Measurements from ENCODE around the gene MAP2K3. TPM values are rescaled to one million over a fixed set of nuclear protein-coding genes. Genes with fewer than 3 reads are reported as not detected.

MAP2K3 gene
- total and polyA plus RNA-seq, 10 of the 15 experiments (the other 5 are each of a cell fraction or from before 2014, with no cell fraction given) = 0.71 to 39.4 (median 18.6) TPM

- TF ChIP-seq BHLHE40 (IDR thresholded peaks at IDR 0.05; ENCODE audit: borderline replicate concordance in 1 of 2, low read depth in 2 of 2, low read length in 1 of 2) (no peak), MLLT1 (IDR thresholded peaks at IDR 0.05) (no peak), CREB1 (IDR thresholded peaks at IDR 0.05; ENCODE audit: low read depth) (no peak), CREM (IDR thresholded peaks at IDR 0.05; ENCODE audit: low read depth) (no peak), TARDBP (IDR thresholded peaks at IDR 0.05; ENCODE audit: borderline replicate concordance) (no peak)
These were observed 67.0 kb downstream of the MAP2K3 start (continued) for GRCh38 chr17:21351366-21352065.

- in situ Hi-C loops (cut with MboI) = no loop called here
- no peak for FAIRE-seq
- RAD21 ChIA-PET (ENCODE audit: unreplicated experiment) = no interaction called here
- Histone ChIP-seq H3K27ac (ENCODE audit: control insufficient read depth, insufficient read depth) (no peak overlapping the region), H3K4me1 (ENCODE audit: control insufficient read depth, insufficient read depth, low read length) (no peaks in the 10 kb centered on the region; the same call in 1 of the 2 replicates), H2AFZ (ENCODE audit: control insufficient read depth, low read depth, low read length) (no peak overlapping the region), H3K4me3 (no peak overlapping the region), H3K9me3 (replicated peaks; ENCODE audit: control insufficient read depth, insufficient read depth, low read length) (no peaks in the 10 kb centered on the region), H3K36me3 (ENCODE audit: control insufficient read depth in 2 of 2, insufficient read depth in 2 of 2, low read length in 1 of 2) (no peaks in the 10 kb centered on the region), H3K79me2 (ENCODE audit: control insufficient read depth, insufficient read depth, low read length) (no peaks in the 10 kb centered on the region), H3K9ac (ENCODE audit: control insufficient read depth, insufficient read depth, low read length) (no peak overlapping the region), H4K20me1 (ENCODE audit: control insufficient read depth, insufficient read depth) (no peaks in the 10 kb centered on the region), H3K4me2 (ENCODE audit: control insufficient read depth, insufficient read depth) (no peak overlapping the region), H3K27me3 (replicated peaks in 1 of 2; ENCODE audit: control insufficient read depth in 2 of 2, insufficient read depth in 2 of 2, low read length in 1 of 2) (no peaks in the 10 kb centered on the region; a peak in 2 of 4 replicates)
- POLR2A ChIA-PET = no interaction called here
- TF ChIP-seq IKZF1 (conservative IDR thresholded peaks at IDR 0.05) = no peak
- TF ChIP-seq RCOR1 (conservative IDR thresholded peaks at IDR 0.05; ENCODE audit: low read depth, low read length) = no peak
- TF ChIP-seq FOXM1 (IDR thresholded peaks at IDR 0.05; ENCODE audit: low read depth, low read length) = no peak
- TF ChIP-seq SRF (IDR thresholded peaks at IDR 0.05; ENCODE audit: low read depth in 2 of 2, low read length in 2 of 2) = no peak
- TF ChIP-seq PBX3 (IDR thresholded peaks at IDR 0.05; ENCODE audit: insufficient replicate concordance, low read depth, low read length) = peak; percentile 37
- TF ChIP-seq BCLAF1 (IDR thresholded peaks at IDR 0.05) = no peak
- peak; percentile 94 for TF ChIP-seq BCL3 (IDR thresholded peaks at IDR 0.05; ENCODE audit: borderline replicate concordance, insufficient read depth, low read depth, low read length, poor library complexity, severe bottlenecking)
- no peak for TF ChIP-seq JUND (IDR thresholded peaks at IDR 0.05; ENCODE audit: low read depth, low read length)
- WGBS (ENCODE audit: insufficient coverage, insufficient replicate concordance, low lambda C conversion rate, missing lambda C conversion rate) = 44% methylated on average over 23 of the region's 23 CpGs
- intact Hi-C loops (cut with micrococcal nuclease; ENCODE audit: unreplicated experiment) = no loop called here
- no peak for ATAC-seq
- no peak for DNase-seq (ENCODE audit: low read depth, low spot score)
- BruUV-seq (replicated peaks) = no TSS peak
- SMC1A ChIA-PET (ENCODE audit: uncharacterized antibody, unreplicated experiment) = no interaction called here
- CTCF ChIA-PET = no interaction called here
These were observed 67.9 kb downstream of the MAP2K3 start for GRCh38 chr17:21352221-21352980.
